ENCODE measurements around the gene TRIP13. TPM values are rescaled to one million over a fixed set of nuclear protein-coding genes. Genes with fewer than 3 reads are reported as not detected.
A peak's percentile ranks its signal among the peaks of the same experiment; 100 is the strongest.

Gene TRIP13
- total RNA-seq, 1 donor from 2014 or later: 3.9 TPM

GRCh38 chr5:958701-959571, 66.3 kb downstream of the TRIP13 start:
- Mint-ChIP-seq H3K36me3 (ENCODE audit: unreplicated experiment) (no peaks in the 10 kb centered on the region), H3K27ac (ENCODE audit: unreplicated experiment) (no peak overlapping the region), H3K4me3 (ENCODE audit: unreplicated experiment) (no peak overlapping the region), H3K4me1 (ENCODE audit: low read depth, unreplicated experiment) (peaks cover 18% of the 10 kb centered on the region), H3K27me3 (ENCODE audit: unreplicated experiment) (peaks cover 9% of the 10 kb centered on the region), H3K9me3 (ENCODE audit: unreplicated experiment) (peaks cover 4% of the 10 kb centered on the region)
- TF ChIP-seq CTCF (IDR thresholded peaks at IDR 0.05; ENCODE audit: partially characterized antibody, unreplicated experiment): no peak
- no peak for DNase-seq

DNA sequence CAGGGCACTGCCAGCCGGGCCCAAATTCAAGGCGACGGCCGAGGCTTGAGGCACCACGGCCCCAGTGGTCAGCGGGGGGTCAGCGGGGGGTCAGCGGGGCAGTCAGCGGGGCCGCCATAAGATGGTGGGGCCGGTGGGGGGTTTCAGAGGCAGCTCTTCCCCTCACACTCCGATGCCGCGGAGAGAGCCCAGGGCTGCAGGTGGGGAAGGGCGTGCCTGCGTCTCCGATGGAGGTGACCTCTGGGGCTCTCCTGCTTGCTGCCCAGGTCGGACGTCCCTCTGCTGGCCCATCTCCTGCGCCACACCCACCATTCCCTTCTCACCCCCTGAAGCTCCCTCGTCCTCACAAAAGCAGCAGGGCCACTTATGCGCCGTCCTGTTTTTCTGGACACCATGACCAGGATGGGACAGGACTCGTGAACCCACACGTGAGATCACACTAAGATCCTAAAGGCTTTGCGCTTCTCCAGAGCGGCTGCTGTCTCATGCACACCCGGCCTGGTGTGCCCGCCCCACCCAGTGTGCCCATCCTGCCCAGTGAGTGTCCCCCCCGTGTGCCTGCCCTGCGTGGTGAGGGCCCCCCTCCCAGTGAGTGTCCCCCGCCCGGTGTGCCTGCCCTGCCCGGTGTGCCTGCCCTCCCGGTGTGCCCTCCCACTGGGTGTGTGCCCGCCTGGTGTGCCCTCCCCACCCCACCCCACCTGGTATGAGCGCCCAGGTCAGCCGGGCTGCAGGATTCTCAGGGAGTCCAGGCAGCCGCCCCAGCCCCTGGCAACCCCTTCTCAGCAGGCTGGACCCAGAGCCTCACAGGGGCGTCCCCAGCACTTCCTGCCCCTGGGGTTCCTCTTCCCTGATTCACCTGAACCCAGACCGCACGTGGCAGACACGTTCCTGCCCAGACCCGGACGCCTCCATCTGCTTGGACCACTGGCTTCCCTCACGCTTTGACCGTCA, 67.2 kb downstream of the TRIP13 start:
- Mint-ChIP-seq H3K4me1 (ENCODE audit: low read depth, unreplicated experiment) (peaks cover 25% of the 10 kb centered on the region), H3K4me3 (ENCODE audit: unreplicated experiment) (no peak overlapping the region), H3K27me3 (ENCODE audit: unreplicated experiment) (peaks cover 9% of the 10 kb centered on the region), H3K9me3 (ENCODE audit: unreplicated experiment) (peaks cover 4% of the 10 kb centered on the region), H3K27ac (ENCODE audit: unreplicated experiment) (peak overlapping the region; percentile 48), H3K36me3 (ENCODE audit: unreplicated experiment) (no peaks in the 10 kb centered on the region)
- DNase-seq: no peak
- no peak for TF ChIP-seq CTCF (IDR thresholded peaks at IDR 0.05; ENCODE audit: partially characterized antibody, unreplicated experiment)

DNA sequence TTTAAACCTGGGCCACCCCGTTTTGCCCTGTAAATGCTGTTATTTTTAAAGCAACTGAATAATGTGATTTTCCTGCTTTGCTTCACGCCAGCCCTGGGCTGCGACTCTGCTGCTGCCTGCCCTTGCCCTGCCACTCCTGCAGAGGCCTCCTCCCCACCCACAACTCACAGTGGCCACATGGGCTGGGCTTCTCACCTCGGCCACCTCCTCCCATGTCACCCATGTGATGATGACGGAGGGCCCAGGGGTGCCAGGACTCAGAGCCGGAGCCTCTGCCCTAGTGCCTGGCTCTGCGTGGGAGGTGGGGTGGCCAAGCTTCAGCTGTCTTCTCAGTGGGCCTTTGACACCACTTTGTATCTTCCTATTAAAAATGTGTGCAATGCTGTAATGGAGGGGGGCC, 67.9 kb downstream of the TRIP13 start:
- DNase-seq: no peak
- peaks cover 4% of the 10 kb centered on the region for H3K9me3 Mint-ChIP-seq (ENCODE audit: unreplicated experiment)
- peak overlapping the region; percentile 48 for H3K27ac Mint-ChIP-seq (ENCODE audit: unreplicated experiment)
- H3K4me3 Mint-ChIP-seq (ENCODE audit: unreplicated experiment): no peak overlapping the region
- TF ChIP-seq CTCF (IDR thresholded peaks at IDR 0.05; ENCODE audit: partially characterized antibody, unreplicated experiment): no peak
- no peaks in the 10 kb centered on the region for H3K36me3 Mint-ChIP-seq (ENCODE audit: unreplicated experiment)
- peaks cover 8% of the 10 kb centered on the region for H3K27me3 Mint-ChIP-seq (ENCODE audit: unreplicated experiment)
- H3K4me1 Mint-ChIP-seq (ENCODE audit: low read depth, unreplicated experiment): peaks cover 25% of the 10 kb centered on the region

- Mint-ChIP-seq H3K36me3 (ENCODE audit: unreplicated experiment) (no peaks in the 10 kb centered on the region), H3K9me3 (ENCODE audit: unreplicated experiment) (peaks cover 4% of the 10 kb centered on the region), H3K27me3 (ENCODE audit: unreplicated experiment) (peaks cover 7% of the 10 kb centered on the region), H3K4me3 (ENCODE audit: unreplicated experiment) (no peak overlapping the region), H3K4me1 (ENCODE audit: low read depth, unreplicated experiment) (peaks cover 22% of the 10 kb centered on the region), H3K27ac (ENCODE audit: unreplicated experiment) (no peak overlapping the region)
- no peak for TF ChIP-seq CTCF (IDR thresholded peaks at IDR 0.05; ENCODE audit: partially characterized antibody, unreplicated experiment)
- no peak for DNase-seq
Measured at GRCh38 chr5:961002-961710, 68.5 kb downstream of the TRIP13 start.

All from glutamatergic neuron (in vitro differentiated cells).